ENCODE data around the gene PFN3. TPM values are rescaled to one million over a fixed set of nuclear protein-coding genes. Genes with fewer than 3 reads are reported as not detected.

Gene PFN3
- total RNA-seq, 1 experiment from 2014 or later = 0.48 TPM

- no peak overlapping the region for H3K4me3 Mint-ChIP-seq
- H3K9me3 Mint-ChIP-seq = no peaks in the 10 kb centered on the region
- ChIA-PET POLR2A (interaction anchor here (0.5 to 2.1 kb wide), 7 partner anchors 8 to 69 kb away, joined by 3 to 11 read pairs (median 6); partner anchors contain the start of gene GRK6), CTCF (interaction anchor here (0.6 to 9.6 kb wide), 44 partner anchors 8 to 303 kb away, joined by 3 to 216 read pairs (median 6); partner anchors contain the start of genes F12, FGFR4, GRK6 and LMAN2)
- H3K36me3 Mint-ChIP-seq = no peaks in the 10 kb centered on the region
- H3K4me1 Mint-ChIP-seq = peaks cover 32% of the 10 kb centered on the region
- DNase-seq (ENCODE audit: low spot score) (peak; percentile 93), ATAC-seq (peak; percentile 88)
- no peak overlapping the region for H3K27ac Mint-ChIP-seq
- TF ChIP-seq KAT7 (CRISPR knock-in tag; IDR thresholded peaks at IDR 0.05; ENCODE audit: borderline replicate concordance) (no peak), FOXK1 (CRISPR knock-in tag; IDR thresholded peaks at IDR 0.05) (no peak), CTCF (IDR thresholded peaks at IDR 0.05) (peak; percentile 98), SP1 (CRISPR knock-in tag; conservative IDR thresholded peaks at IDR 0.05) (peak; percentile 58), ELF4 (CRISPR knock-in tag; IDR thresholded peaks at IDR 0.05; ENCODE audit: low read depth) (no peak), GRHL2 (CRISPR knock-in tag; IDR thresholded peaks at IDR 0.05; ENCODE audit: insufficient replicate concordance, severe bottlenecking) (no peak), NR3C1 (CRISPR knock-in tag; conservative IDR thresholded peaks at IDR 0.05; ENCODE audit: low read depth) (no peak), USF2 (CRISPR knock-in tag; IDR thresholded peaks at IDR 0.05) (peak; percentile 81), ZNF121 (CRISPR knock-in tag; IDR thresholded peaks at IDR 0.05) (0 out of 2 replicates have a peak, but pooled peaks have one; percentile 23), USF1 (CRISPR knock-in tag; IDR thresholded peaks at IDR 0.05) (peak; percentile 86), ATF1 (CRISPR knock-in tag; IDR thresholded peaks at IDR 0.05) (no peak), MAX (CRISPR knock-in tag; IDR thresholded peaks at IDR 0.05) (peak; percentile 94), GTF2I (CRISPR knock-in tag; conservative IDR thresholded peaks at IDR 0.05) (peak; percentile 36; the same call in 1 of the 2 replicates), FOXP4 (CRISPR knock-in tag; IDR thresholded peaks at IDR 0.05) (no peak), ZNF232 (CRISPR knock-in tag; IDR thresholded peaks at IDR 0.05) (no peak), ETV6 (CRISPR knock-in tag; IDR thresholded peaks at IDR 0.05) (peak; percentile 60; the same call in 1 of the 2 replicates)
- H3K27me3 Mint-ChIP-seq (ENCODE audit: low read depth) = peaks cover 31% of the 10 kb centered on the region
Measured at GRCh38 chr5:177390363-177391300, 9.8 kb downstream of the PFN3 start.
